Activated CD4-positive, alpha-beta T cell treated with anti-CD3 and anti-CD28 coated beads, Interleukin-2, amount 50 U/mL, for 1 hour (primary cell): Measurements from ENCODE around the gene POGZ.

Source experiments
- DNase-seq: peaks from one replicate; pipeline ENCODE4 v3.0.0-alpha.2; 2020

POGZ gene

GRCh38 chr1:151459331-151460046 lies at the start of gene POGZ:
TSS of gene POGZ (minus strand) at chr1:151459494. CDS start at chr1:151442204, 17,290 bp downstream.
- peak; percentile 95 for DNase-seq

GRCh38 chr1:151508833-151509232 lies 49.5 kb upstream of the POGZ start:
- DNase-seq: no peak

- DNase-seq: no peak
Measured at GRCh38 chr1:151504759-151505158, 45.5 kb upstream of the POGZ start.

DNA sequence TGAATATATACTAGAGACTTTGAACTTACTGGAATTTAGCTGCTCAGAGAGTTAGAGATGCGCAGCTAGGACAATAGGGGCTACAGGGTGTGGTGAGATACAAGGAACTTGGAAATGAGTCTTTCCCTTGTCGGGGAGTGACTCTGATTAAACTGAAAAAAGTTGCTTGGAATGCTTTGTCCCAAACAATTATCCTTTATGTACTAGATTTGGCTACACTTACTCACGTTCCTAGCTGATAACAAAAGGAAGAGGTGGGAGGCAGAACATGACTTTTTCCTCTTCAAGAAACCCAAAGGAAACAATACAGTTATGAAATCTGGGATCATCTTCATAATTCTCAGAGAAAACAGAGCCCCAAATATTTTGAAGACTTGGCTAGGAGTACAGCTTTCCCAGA lies 45.0 kb upstream of the POGZ start:
- no peak for DNase-seq

DNA sequence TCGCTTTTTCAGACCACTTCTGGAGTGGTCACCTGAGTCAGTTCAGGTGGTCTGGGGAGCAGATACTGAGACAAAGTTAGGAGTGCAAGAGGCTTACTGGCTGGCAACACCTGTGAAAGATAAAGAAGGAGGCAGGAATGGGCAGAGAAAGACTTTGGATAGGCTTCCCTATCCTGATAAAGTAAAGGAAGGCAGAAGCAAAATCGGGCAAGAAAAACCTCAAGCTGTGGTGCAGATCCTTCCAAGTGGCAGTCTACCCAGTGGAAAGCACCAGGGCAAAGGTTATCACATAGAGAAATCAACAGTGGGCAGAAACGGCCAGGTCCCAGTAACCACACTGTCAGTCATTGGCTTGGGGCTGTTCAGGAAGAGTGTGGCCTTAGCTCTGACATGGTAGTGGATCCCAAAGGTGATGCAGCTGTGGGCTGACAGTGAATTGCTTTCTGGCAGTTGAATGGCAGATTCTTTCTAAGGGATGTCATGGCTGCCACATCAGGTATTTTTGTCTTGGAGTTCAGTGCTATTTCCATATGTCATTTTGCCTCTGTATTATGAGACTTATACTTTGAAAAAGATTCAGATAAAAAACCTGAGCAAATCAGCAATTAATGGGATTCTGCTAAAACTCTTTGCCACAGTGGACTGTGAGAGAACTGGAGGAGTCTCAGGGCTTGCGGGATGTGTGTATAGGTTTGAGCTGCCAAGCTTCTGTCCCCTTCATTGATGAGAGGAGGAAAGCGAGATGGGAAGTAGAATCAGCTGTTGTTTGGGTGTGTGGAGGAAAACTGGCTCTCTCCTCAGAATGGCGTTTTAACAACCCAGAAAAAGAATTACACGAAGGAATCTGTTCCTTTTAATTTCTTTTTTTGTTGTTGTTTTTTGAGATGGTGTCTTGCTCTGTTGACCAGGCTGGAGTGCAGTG lies 43.8 kb upstream of the POGZ start:
- no peak for DNase-seq

GRCh38 chr1:151502035-151502700 lies 42.9 kb upstream of the POGZ start:
- DNase-seq: no peak

GRCh38 chr1:151501474-151501873 lies 42.2 kb upstream of the POGZ start:
- DNase-seq: no peak

DNA sequence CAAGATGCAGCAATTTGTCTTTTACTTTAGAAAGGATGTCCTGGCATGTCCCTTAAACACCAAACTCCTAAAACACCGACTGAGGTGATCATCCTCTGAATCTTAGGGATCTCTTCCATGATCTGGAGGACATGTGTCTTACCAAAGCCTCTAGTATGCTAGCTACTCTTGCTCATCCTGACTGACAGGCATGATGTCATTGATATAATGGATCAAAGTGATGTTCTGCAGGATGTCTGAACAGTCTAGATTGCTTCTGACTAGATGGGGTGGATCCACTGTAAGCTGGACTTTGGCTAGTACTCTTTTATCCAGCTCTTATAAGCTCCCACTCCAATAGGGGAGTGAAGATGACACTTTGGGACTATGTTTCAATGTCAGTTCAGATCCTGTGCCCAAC lies 40.6 kb upstream of the POGZ start:
- no peak for DNase-seq

GRCh38 chr1:151499365-151499764 lies 40.1 kb upstream of the POGZ start:
- no peak for DNase-seq

DNA sequence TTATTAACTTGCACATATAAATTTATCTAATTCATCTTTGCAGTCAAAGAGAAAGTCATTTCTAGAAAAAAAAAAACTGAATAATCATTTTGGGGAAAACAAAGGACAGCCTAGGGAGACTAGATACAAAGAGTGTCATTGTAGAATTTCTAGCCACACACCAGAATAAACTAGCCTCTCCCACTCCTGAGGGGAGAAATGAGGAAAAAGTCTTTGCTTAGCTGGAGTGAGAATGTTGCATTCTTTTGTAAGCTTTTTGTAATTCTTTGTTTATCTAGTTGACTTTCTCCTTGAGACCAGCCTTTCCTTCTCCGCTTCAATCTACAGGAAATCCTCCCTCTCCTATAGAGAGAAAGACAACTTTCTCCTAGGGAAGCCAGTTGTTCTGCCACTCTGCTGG lies 36.0 kb upstream of the POGZ start:
- DNase-seq: no peak

DNA sequence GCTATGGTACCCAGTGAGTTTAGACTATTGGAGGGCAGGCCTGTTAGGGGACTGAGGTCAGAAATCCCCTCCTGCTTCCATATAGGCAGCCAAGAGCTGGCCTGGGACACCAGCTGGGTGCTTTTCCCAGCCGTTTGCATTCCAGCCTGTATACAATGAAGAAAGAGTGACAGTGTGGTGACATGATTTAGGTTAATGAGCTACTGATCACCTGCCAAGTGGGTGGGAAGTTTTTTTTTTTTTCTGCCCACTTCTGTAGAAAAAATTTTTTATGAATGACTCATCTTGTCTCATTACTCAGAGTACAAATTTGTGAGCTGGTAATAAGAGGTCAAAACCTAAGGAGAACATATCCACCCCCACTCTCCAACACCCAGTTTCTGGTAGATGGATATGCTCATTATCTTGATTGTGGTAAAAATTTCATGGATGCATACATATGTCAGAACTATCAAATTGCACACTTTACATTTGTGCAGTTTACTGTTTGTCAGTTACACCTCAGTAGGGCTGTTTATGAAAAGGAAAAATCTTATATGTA lies 35.5 kb upstream of the POGZ start:
- DNase-seq: no peak

- no peak for DNase-seq
Measured at GRCh38 chr1:151493042-151493441, 33.7 kb upstream of the POGZ start.

DNA sequence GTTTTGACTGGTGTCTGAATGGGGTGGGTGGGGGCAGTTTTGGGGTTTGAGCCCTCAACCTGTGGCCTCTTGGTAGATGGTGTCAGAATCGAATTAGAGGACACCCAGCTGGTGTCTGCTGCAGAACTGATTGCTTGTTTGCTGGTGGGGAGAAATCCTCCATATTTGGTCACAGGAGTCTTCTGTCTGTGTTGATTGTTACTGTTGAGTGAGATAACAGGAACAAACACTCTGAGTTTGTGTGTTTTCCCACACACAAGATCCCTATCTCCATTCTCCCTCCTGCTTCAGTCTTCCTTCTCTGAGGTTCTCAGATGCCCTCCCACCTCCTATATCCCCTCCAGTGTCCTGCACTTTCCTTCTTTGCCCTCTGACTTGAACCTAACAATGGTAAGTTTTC lies 32.8 kb upstream of the POGZ start:
- no peak for DNase-seq

DNA sequence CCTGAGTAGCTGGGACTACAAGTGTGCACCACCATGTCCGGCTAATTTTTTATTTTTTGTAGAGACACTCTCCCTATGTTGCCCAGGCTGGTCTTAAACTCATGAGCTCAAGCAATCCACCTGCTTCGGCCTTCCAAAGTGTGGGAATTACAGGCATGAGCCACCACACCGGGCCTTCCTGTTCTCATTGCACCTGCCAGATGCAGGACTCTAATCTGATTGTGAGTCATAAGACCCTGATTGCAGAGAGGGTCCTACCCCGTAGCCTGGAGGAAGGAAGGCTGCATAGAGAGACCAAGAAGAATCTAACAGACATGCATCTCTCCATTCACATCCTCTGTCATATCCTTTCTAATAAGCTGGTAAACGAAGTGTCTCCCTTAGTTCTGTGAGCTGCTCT lies 32.3 kb upstream of the POGZ start:
- no peak for DNase-seq

GRCh38 chr1:151486557-151486956 lies 27.3 kb upstream of the POGZ start:
- DNase-seq: no peak

DNA sequence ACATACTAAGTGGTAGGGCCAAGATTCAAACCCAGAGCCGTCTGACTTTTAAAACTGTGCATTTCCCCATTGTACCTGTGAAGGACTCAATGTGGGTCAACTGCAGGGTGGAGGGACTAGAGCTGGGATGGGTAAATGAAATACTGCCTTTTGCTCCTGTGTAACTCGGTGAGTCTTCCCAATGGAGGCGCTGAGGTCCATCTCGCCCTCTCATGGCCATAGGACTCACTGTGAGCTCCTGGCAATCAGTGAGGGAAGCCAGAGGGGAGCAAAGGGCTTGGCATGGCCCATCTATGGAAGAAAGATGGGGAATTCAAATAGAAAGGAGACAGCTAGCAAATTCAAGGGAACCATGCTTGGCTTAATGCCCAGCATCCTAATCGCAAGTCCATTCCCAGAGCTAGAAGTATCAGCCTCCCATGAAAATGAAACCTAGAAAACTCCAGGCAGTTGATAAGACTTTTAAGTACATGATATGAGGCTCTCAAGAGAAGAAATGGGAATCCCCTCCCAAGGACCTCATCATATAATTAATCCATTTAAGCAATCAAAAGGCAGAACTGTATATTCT lies 26.5 kb upstream of the POGZ start:
- DNase-seq: no peak

DNA sequence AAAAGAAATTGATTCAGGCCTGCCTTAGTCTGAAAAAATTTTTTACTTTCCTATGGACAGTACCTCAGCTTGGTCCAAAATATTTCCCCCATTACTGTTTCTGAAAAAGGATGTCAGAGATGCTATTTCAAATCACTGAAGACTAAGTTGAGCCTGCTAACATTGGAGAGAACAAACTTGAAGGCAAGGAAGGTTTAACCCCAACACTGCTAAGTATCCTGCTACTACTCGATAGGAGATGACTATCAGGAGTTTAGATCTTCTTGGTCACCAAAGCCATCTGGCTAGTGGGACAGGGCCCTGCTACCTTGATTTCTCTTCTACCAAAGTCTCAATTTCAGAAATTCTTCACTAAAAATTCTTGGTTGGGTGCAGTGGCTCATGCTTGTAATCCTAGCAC lies 22.7 kb upstream of the POGZ start:
- no peak for DNase-seq

GRCh38 chr1:151479462-151479861 lies 20.2 kb upstream of the POGZ start:
- DNase-seq: no peak

DNA sequence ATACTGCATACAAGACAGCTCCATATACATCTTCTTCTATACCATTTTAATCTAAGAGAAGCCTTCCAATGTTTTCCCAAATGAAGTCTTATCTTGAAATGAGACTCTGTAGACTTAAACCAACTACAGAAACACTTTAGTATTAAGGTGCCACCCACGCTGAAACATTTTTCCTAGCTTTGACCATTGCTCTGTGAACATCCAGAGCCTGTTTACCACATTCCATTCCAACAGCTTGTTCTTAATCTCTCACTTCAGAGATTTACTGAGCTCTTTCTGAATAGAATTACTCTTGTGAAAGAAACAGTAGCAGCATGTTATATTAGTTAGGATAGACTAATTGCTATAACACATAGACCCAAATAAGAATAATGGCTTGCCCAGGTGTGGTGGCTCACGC lies 19.6 kb upstream of the POGZ start:
- DNase-seq: no peak

- no peak for DNase-seq
Measured at GRCh38 chr1:151478140-151478812, 19.0 kb upstream of the POGZ start.

DNA sequence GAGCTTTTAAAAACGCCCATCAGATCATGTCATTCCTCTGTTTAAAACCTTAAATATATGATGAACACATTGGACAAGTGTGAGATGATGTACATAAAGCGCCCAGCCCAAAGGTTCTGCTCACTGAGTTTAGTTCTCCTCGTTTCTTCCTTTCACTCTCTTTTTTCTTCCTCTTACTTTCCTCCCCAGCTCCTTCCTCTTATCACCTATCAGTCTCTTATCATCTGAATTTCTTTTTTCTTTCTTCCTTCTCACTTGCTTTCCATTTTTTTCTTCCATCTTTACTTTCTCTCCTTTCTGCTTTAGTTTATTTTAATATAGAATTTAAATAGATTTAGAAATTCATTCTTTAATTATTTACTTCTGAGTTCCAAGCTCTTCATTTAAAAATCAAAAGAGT lies 17.8 kb upstream of the POGZ start:
- no peak for DNase-seq

DNA sequence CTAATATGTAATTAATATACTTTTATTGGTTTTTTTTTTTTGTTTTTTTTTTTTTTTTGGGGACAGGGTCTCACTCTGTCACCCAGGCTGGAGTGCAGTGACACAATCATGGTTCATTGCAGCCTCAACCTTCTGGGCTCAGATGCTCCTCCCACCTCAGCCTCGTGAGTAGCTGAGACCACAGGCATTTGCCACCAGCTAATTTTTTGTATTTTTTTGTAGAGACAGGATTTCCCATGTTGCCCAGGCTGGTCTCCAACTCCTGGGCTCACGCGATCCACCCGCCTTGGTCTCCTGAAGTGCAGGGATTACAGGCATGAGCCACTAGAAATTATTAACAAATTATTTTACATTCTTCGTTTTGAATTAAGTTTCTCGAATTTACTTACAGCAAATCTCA lies 16.8 kb upstream of the POGZ start:
- no peak for DNase-seq

DNA sequence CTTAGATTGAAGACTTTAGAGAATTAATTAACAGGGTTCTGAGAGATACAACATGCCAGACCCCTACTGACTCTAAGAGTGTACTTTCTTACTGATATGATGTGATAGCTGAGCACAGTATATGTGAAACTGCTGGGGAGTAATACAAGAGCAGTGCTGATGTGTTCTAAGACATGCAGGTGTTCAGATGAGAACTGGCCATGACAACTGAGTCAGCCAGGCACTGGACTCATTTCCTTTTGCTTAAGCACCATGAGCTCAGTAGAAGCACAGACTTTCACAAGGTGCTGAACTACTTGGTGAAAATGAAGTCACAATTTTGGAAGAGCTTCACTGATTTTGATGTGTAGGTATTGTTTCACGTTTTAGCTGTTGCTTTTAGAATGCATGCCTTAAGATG lies 15.9 kb upstream of the POGZ start:
- DNase-seq: no peak
